Natural killer cell treated with Interleukin-12 subunit alpha and Interleukin-12 subunit beta and Interleukin-15 and Interleukin-18, amount 100 ng/mL, for 72 hours (primary cell): ENCODE measurements around the gene SLC12A9. TPM values are rescaled to one million over a fixed set of nuclear protein-coding genes. Genes with fewer than 3 reads are reported as not detected.

Experiments
- ATAC-seq, 2 donors: fragments of 150-1000 bp; cut with Tn5 transposase in 1 of 2; sonication (Bioruptor Pico), chemical (Tn5 transposase) in 1 of 2; 2 replicates each; pipeline ENCODE4 v1.10.0; 2021
- DNase-seq: peaks from one replicate; pipeline ENCODE4 v3.0.0; 2022; ENCODE audit warnings: low spot score
- H3K27ac Mint-ChIP-seq, 2 donors: 1 replicate in 1 of 2; 2 replicates in 1 of 2; pipeline ENCODE4 v1.8.0; 2022; ENCODE audit warnings: mixed read lengths in 2 of 2, mild to moderate bottlenecking in 1 of 2, moderate library complexity in 1 of 2
- H3K27me3 Mint-ChIP-seq, 2 donors: 1 replicate in 1 of 2; 2 replicates in 1 of 2; pipeline ENCODE4 v1.8.0; 2022; ENCODE audit warnings: mixed read lengths in 2 of 2
- H3K36me3 Mint-ChIP-seq: one replicate; pipeline ENCODE4 v1.8.0; 2022; ENCODE audit warnings: mixed read lengths
- H3K4me1 Mint-ChIP-seq, 2 donors: 1 replicate in 1 of 2; 2 replicates in 1 of 2; pipeline ENCODE4 v1.8.0; 2022; ENCODE audit warnings: low read depth in 2 of 2, mixed read lengths in 2 of 2, mild to moderate bottlenecking in 1 of 2
- H3K4me3 Mint-ChIP-seq: one replicate; pipeline ENCODE4 v1.8.0; 2022; ENCODE audit warnings: mixed read lengths
- H3K9me3 Mint-ChIP-seq: 2 replicates; pipeline ENCODE4 v1.8.0; 2022; ENCODE audit warnings: mixed read lengths
- total RNA-seq, 2 donors: library from RNA; stranded (reverse); gene quantifications; one replicate each; pipeline ENCODE4 v1.2.3, GENCODE V29; 2022

Gene SLC12A9
- total RNA-seq, 2 donors from 2014 or later = 32.7 to 38.7 TPM

GRCh38 chr7:100819586-100819985 is 32.9 kb upstream of the SLC12A9 start:
- no peak overlapping the region for H3K27ac Mint-ChIP-seq
- DNase-seq (no peak), ATAC-seq (no peak)
- no peak overlapping the region for H3K4me3 Mint-ChIP-seq
- no peaks in the 10 kb centered on the region for H3K4me1 Mint-ChIP-seq
- no peaks in the 10 kb centered on the region for H3K36me3 Mint-ChIP-seq
- no peaks in the 10 kb centered on the region for H3K9me3 Mint-ChIP-seq
- H3K27me3 Mint-ChIP-seq = peaks cover 0 to 16% of the 10 kb centered on the region in 2 donors

DNA sequence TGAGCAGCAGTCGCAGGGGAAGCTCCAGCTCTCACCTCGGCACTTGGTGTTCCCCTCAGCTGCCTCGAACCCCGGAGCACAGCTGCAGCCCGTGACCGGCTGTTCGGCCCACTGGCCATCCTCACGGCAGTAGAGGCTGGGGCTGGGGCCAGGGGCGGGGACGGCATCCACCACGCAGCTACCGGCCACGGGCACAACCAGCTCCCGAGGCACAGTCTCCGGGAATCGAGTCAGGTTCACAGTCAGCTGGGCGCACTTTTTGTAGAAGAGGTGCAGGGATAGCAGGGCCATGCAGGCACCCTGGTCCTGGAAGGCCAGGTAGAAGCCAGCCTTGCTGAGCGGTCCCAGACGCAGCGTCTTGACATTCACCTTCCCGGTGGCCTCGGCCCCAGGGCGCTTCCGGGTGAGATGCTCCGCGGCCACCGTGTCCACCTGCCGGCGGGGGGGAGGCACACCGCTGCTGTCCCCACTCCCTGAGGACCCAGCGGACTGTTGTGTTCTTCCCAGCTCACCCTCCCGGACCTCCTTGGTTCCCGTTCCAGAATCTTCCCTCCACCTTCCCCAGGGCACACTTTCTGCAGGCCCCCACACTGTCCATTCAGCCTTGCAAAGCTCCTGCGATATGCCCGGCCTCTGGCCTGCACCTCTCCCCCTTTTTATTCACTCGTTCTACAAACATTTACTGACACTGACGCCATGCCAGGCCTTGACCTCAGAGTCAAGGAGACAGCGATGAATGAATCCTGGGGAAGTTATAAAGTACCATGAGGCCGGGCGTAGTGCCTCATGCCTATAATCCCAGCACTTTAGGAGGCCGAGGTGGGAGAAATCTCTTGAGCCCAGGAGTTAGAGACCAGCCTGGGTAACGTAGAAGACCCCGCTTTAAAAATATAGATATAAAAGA is 30.0 kb upstream of the SLC12A9 start:
- H3K36me3 Mint-ChIP-seq = no peaks in the 10 kb centered on the region
- no peaks in the 10 kb centered on the region for H3K9me3 Mint-ChIP-seq
- H3K27ac Mint-ChIP-seq = no peak overlapping the region
- peaks cover 18 to 36% of the 10 kb centered on the region in 2 donors for H3K27me3 Mint-ChIP-seq
- DNase-seq = no peak
- ATAC-seq = no peak
- H3K4me3 Mint-ChIP-seq = no peak overlapping the region
- H3K4me1 Mint-ChIP-seq = peaks cover 7 to 10% of the 10 kb centered on the region in 2 donors

- DNase-seq = no peak
Measured at GRCh38 chr7:100823140-100823525, 29.4 kb upstream of the SLC12A9 start.

GRCh38 chr7:100823534-100823933 is 29.0 kb upstream of the SLC12A9 start:
- ATAC-seq (peak in 1 of 2 donors; percentile 46), DNase-seq (no peak)
- Mint-ChIP-seq H3K4me3 (no peak overlapping the region), H3K27ac (no peak overlapping the region), H3K36me3 (no peaks in the 10 kb centered on the region), H3K9me3 (no peaks in the 10 kb centered on the region), H3K27me3 (peaks cover 27 to 43% of the 10 kb centered on the region in 2 donors), H3K4me1 (peaks cover 7 to 18% of the 10 kb centered on the region in 2 donors)

More at GRCh38 chr7:100823140-100823525, 29.4 kb upstream of the SLC12A9 start:
- ATAC-seq = no peak
- Mint-ChIP-seq H3K4me3 (no peak overlapping the region), H3K4me1 (peaks cover 7 to 17% of the 10 kb centered on the region in 2 donors), H3K9me3 (no peaks in the 10 kb centered on the region), H3K27me3 (peaks cover 24 to 43% of the 10 kb centered on the region in 2 donors), H3K27ac (no peak overlapping the region), H3K36me3 (no peaks in the 10 kb centered on the region)

DNA sequence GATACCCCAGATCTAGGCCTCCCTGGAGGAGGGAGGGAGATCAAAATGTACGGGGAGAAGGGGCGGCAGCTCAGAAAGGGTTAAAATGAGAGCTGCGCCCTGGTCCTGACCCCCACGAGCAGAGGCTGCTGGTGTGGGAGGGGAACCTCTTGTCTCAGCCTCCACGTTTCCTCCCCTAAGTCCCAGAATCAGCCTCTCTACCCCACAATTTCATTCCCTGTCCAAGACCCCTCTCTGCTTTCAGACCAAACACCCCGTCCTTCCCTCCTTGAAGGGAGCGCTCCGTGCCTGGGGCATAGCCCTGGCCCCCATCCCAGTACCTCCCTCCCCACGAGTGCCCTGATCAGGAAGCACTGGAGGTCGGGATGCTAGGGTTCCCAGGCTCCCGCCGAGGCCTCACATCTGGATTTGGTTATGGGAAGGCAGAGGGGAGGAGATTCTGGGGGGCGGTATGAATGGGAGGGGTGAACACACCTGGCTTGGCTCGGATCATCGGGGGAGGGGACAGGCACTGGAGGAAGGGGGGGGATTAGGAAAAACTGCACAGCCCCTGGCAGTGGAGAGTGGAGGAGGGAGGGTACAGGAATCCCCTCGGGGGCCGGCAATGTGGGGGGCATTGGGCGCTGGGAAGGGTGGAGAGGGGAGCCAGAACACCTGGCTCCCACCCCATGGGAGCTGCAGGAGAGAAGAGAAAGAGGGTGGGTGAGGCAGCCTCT is 27.9 kb upstream of the SLC12A9 start:
- no peak overlapping the region for H3K4me3 Mint-ChIP-seq
- H3K27me3 Mint-ChIP-seq = peaks cover 27 to 46% of the 10 kb centered on the region in 2 donors
- H3K27ac Mint-ChIP-seq = no peak overlapping the region
- DNase-seq (no peak), ATAC-seq (no peak)
- H3K9me3 Mint-ChIP-seq = no peaks in the 10 kb centered on the region
- no peaks in the 10 kb centered on the region for H3K36me3 Mint-ChIP-seq
- H3K4me1 Mint-ChIP-seq = peaks cover 7 to 20% of the 10 kb centered on the region in 2 donors

GRCh38 chr7:100825215-100825671 is 27.3 kb upstream of the SLC12A9 start:
- H3K9me3 Mint-ChIP-seq = no peaks in the 10 kb centered on the region
- H3K27me3 Mint-ChIP-seq = peaks cover 27 to 47% of the 10 kb centered on the region in 2 donors
- ATAC-seq = no peak
- peaks cover 7 to 20% of the 10 kb centered on the region in 2 donors for H3K4me1 Mint-ChIP-seq
- no peak overlapping the region for H3K4me3 Mint-ChIP-seq
- no peak for DNase-seq
- H3K36me3 Mint-ChIP-seq = no peaks in the 10 kb centered on the region
- no peak overlapping the region for H3K27ac Mint-ChIP-seq

DNA sequence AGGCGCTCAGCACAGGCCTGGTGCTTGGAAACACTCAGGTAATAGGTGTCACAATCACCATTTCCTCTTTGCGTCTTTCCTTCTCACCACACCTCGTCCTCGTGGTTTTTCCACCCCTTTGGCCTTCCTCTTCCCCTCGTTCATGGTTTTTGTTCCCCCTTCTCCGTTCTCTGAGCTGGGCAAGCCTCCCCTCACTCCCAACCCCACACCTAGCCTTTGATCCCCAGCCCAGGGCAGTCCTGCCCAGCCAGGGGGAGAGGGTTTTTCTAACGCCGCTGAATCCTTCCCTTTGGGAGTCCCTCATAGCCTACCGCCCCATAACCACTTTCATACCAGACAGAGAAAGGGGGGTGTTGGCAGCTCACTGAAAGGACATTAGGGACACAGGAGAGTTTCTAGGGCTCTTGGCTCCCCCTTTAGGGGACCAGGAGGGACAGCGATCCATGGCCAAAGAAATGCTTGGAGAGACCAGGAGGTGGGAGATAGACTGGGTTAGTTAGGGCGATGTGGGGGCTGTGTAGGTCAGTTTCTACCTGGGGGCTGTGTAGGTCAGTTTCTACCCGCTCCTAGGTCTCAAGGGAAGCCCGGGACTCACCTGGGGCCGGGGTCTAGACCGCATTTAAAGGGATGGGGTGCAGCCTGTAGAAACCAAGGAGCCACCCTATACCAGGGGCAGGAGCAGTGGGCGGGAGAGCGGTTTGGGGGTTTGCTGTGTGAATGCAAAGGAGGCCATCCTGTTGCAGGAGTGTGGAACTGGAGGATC is 26.6 kb upstream of the SLC12A9 start:
- no peak overlapping the region for H3K27ac Mint-ChIP-seq
- peak overlapping the region; percentile 58 for H3K4me3 Mint-ChIP-seq
- ATAC-seq (no peak), DNase-seq (no peak)
- H3K4me1 Mint-ChIP-seq = peaks cover 7 to 20% of the 10 kb centered on the region in 2 donors
- no peaks in the 10 kb centered on the region for H3K9me3 Mint-ChIP-seq
- H3K36me3 Mint-ChIP-seq = no peaks in the 10 kb centered on the region
- H3K27me3 Mint-ChIP-seq = peaks cover 27 to 51% of the 10 kb centered on the region in 2 donors

GRCh38 chr7:100826514-100827329 is 25.8 kb upstream of the SLC12A9 start:
- Mint-ChIP-seq H3K9me3 (no peaks in the 10 kb centered on the region), H3K4me3 (peak overlapping the region; percentile 58), H3K27me3 (peaks cover 27 to 52% of the 10 kb centered on the region in 2 donors), H3K36me3 (no peaks in the 10 kb centered on the region), H3K4me1 (peaks cover 7 to 20% of the 10 kb centered on the region in 2 donors), H3K27ac (no peak overlapping the region)
- ATAC-seq (no peak), DNase-seq (no peak)

DNA sequence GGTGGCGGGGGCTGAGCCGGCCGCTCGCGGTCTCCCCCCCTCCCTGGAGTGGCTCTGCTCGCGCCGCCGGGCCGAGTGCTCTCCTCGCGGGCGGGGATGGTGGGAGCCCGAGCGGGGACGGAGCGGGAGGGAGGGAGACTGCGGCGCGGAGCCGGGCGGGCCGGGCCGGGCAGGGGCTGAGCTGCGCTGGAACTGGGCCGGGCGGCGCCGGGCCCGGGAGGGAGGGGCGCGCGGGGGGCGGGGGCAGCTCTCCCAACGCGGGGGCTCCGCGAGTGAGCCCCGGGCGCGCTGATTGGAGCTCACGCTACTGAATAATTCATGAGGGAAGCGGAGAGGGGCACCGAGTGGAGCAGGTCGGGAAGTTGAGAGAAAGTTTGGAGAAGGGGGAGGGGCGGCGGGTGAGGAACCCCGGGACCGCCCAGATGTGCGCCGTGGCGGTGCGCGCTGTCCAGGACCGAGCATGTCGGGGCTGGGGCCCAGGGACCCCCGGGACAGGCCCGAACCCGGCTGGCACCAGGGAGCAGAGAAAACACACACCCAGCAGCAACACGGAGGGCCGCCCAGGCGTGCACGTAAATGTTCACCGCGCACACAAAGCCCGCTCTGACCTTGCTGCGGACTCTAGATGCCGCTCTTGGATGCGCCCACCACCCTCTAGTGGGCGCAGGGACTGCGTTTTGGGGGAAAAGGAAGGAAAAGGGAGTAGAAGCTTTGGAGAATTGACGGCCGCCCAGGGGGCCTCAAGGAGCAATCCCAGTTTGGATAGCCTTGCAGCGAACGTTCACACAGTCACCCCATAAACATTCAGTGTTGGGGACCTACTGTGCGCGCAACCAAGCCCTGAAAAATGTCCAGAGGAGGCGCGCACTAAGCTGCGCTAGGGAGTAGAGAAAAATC is 24.9 kb upstream of the SLC12A9 start, which contains the start of gene EPHB4:
TSS of gene EPHB4 (minus strand) at position 194 of the 897 bp plus-strand sequence. CDS start 493 bp downstream, outside the sequence.
- H3K4me1 Mint-ChIP-seq = peaks cover 7 to 20% of the 10 kb centered on the region in 2 donors
- H3K36me3 Mint-ChIP-seq = no peaks in the 10 kb centered on the region
- DNase-seq (no peak), ATAC-seq (peak in 1 of 2 donors; percentile 21)
- H3K27ac Mint-ChIP-seq = no peak within 1 kb of the TSS
- no peaks in the 10 kb centered on the region for H3K9me3 Mint-ChIP-seq
- peak within 1 kb of the TSS; percentile 58 for H3K4me3 Mint-ChIP-seq
- peaks cover 27 to 52% of the 10 kb centered on the region in 2 donors for H3K27me3 Mint-ChIP-seq

GRCh38 chr7:100829150-100829716 is 23.3 kb upstream of the SLC12A9 start:
- no peak overlapping the region for H3K27ac Mint-ChIP-seq
- ATAC-seq = no peak

GRCh38 chr7:100830396-100830795 is 22.1 kb upstream of the SLC12A9 start:
- H3K27ac Mint-ChIP-seq = no peak overlapping the region
- H3K36me3 Mint-ChIP-seq = no peaks in the 10 kb centered on the region
- no peak for DNase-seq
- H3K9me3 Mint-ChIP-seq = no peaks in the 10 kb centered on the region
- peaks cover 7 to 20% of the 10 kb centered on the region in 2 donors for H3K4me1 Mint-ChIP-seq
- no peak overlapping the region for H3K4me3 Mint-ChIP-seq
- ATAC-seq = no peak
- peaks cover 23 to 32% of the 10 kb centered on the region in 2 donors for H3K27me3 Mint-ChIP-seq

More at GRCh38 chr7:100829150-100829716, 23.3 kb upstream of the SLC12A9 start:
- Mint-ChIP-seq H3K4me1 (peaks cover 7 to 20% of the 10 kb centered on the region in 2 donors), H3K27me3 (peaks cover 27 to 41% of the 10 kb centered on the region in 2 donors), H3K36me3 (no peaks in the 10 kb centered on the region), H3K9me3 (no peaks in the 10 kb centered on the region), H3K4me3 (no peak overlapping the region)
- no peak for DNase-seq

DNA sequence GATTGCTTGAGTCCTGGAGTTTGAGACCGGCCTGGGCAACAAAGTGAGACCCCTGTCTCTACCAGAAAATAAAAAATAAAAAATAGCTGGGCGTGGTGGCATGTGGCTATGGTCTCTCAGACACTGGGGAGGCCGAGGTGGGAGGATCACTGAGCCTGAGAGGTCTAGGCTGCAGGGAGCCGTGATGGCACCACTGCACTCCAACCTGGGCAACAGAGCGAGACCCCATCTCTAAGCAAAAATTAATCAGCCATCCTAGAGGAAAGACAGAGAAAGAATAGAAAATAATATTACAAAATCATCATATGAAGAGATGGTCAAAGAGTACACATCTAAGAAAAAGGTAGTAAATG is 20.3 kb upstream of the SLC12A9 start:
- H3K36me3 Mint-ChIP-seq = no peaks in the 10 kb centered on the region
- H3K4me3 Mint-ChIP-seq = no peak overlapping the region
- peaks cover 9 to 10% of the 10 kb centered on the region in 2 donors for H3K4me1 Mint-ChIP-seq
- ATAC-seq (no peak), DNase-seq (no peak)
- no peaks in the 10 kb centered on the region for H3K9me3 Mint-ChIP-seq
- peaks cover 9 to 20% of the 10 kb centered on the region in 2 donors for H3K27me3 Mint-ChIP-seq
- no peak overlapping the region for H3K27ac Mint-ChIP-seq
